Peyer's patch (tissue), 4 donors: ENCODE data around the gene FOXO1. TPM values are rescaled to one million over a fixed set of nuclear protein-coding genes. Genes with fewer than 3 reads are reported as not detected.
"Not testable (repeated sequence)": the region's sequence is repeated elsewhere in the genome, so short reads cannot be mapped to it uniquely, and the experiment has no call there.

Experiments
- DNase-seq, 3 donors: peaks; one replicate each; pipeline ENCODE4 v3.0.0-alpha.2; 2017 to 2019
- H3K27ac ChIP-seq, 4 donors: fragments of 200-600 bp; sonication (generic); one replicate each; pipeline ENCODE4 v1.5.1; 2016 to 2019
- H3K27me3 ChIP-seq, 2 donors: fragments of 200-600 bp; sonication (generic); one replicate each; pipeline ENCODE4 v1.5.1; 2019
- H3K36me3 ChIP-seq, 3 donors: fragments of 200-600 bp; sonication (generic); one replicate each; pipeline ENCODE4 v1.5.1; 2016 to 2019
- H3K4me1 ChIP-seq, 4 donors: fragments of 200-600 bp; sonication (generic); one replicate each; pipeline ENCODE4 v1.5.1; 2016 to 2019
- H3K4me3 ChIP-seq, 4 donors: fragments of 200-600 bp; sonication (generic); 1 replicate in 3 of 4; 2 replicates in 1 of 4; pipeline ENCODE4 v1.5.1; 2016 to 2019; ENCODE audit warnings: mild to moderate bottlenecking in 1 of 4
- H3K9me3 ChIP-seq, 4 donors: fragments of 200-600 bp; sonication (generic); one replicate each; pipeline ENCODE4 v1.5.1; 2016 to 2019; ENCODE audit warnings: mild to moderate bottlenecking in 1 of 4
- CTCF ChIP-seq, 6 experiments: fragments of 450-650 bp in 4 of 6; fragments of 200-600 bp in 2 of 6; sonication (generic) in 1 of 6; IDR thresholded peaks; one replicate each; pipeline ENCODE4 v1.5.1; 2017 to 2019; ENCODE audit warnings: antibody characterized with exemption in 6 of 6, mild to moderate bottlenecking in 3 of 6, moderate library complexity in 1 of 6
- POLR2A ChIP-seq, 2 donors: fragments of 450-650 bp; IDR thresholded peaks; one replicate each; pipeline ENCODE4 v1.5.1; 2017; ENCODE audit warnings: antibody characterized with exemption in 2 of 2, mild to moderate bottlenecking in 2 of 2, moderate library complexity in 2 of 2
- total RNA-seq, 4 donors: library from RNA; depleted of rRNA; stranded (reverse); fragments of >200 nt; gene quantifications; one replicate each; pipeline ENCODE4 v1.1.0, GENCODE V29; 2016

The FOXO1 gene
- total RNA-seq, 4 donors from 2014 or later: 22.2 to 32.2 (median 26.8) TPM

- peak; percentile 47 to 68 for TF ChIP-seq POLR2A (IDR thresholded peaks at IDR 0.05)
- no peak for TF ChIP-seq CTCF (IDR thresholded peaks at IDR 0.05)
- Histone ChIP-seq H3K4me3 (peak overlapping the region; percentile 81 to 98 (median 96)), H3K36me3 (no peaks in the 10 kb centered on the region), H3K9me3 (no peaks in the 10 kb centered on the region), H3K4me1 (peaks cover 0 to 24% (median 8%) of the 10 kb centered on the region in 4 donors), H3K27me3 (no peaks in the 10 kb centered on the region), H3K27ac (peak overlapping the region; percentile 97 to 100 (median 99))
- peak; percentile 84 to 93 (median 91) for DNase-seq
Observed at GRCh38 chr13:40664350-40665125, 1.9 kb downstream of the FOXO1 start.

DNA sequence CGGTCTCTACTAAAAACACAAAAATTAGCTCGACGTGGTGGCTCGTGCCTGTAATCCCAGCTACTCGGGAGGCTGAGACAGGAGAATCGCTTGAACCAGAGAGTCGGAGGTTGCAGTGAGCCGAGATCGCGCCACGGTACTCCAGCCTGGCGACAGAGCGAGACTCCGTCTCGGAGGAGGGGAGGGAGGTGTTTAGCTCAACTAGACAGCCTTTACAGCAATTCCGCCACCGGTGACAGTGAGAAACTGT is 2.4 kb downstream of the FOXO1 start:
- not testable (repeated sequence) for H3K27me3 ChIP-seq, H3K9me3 ChIP-seq, H3K36me3 ChIP-seq
- peak overlapping the region; percentile 81 to 98 (median 96) for H3K4me3 ChIP-seq
- peaks cover 0 to 24% (median 8%) of the 10 kb centered on the region in 4 donors for H3K4me1 ChIP-seq
- H3K27ac ChIP-seq: peak overlapping the region; percentile 97 to 100 (median 99)
- peak; percentile 75 to 90 (median 80) for DNase-seq

- DNase-seq: peak in 1 of 3 donors; percentile 43
- no peaks in the 10 kb centered on the region for H3K9me3 ChIP-seq
- peak overlapping the region in 2 of 4 donors; percentile 3 to 98 for H3K4me3 ChIP-seq
- peak overlapping the region in 2 of 4 donors; percentile 98 to 100 for H3K27ac ChIP-seq
- TF ChIP-seq CTCF (IDR thresholded peaks at IDR 0.05): no peak
- TF ChIP-seq POLR2A (IDR thresholded peaks at IDR 0.05): no peak
- H3K4me1 ChIP-seq: peaks cover 0 to 28% (median 5%) of the 10 kb centered on the region in 4 donors
- H3K36me3 ChIP-seq: no peaks in the 10 kb centered on the region
- no peaks in the 10 kb centered on the region for H3K27me3 ChIP-seq
Observed at GRCh38 chr13:40662866-40663265, 3.6 kb downstream of the FOXO1 start.

GRCh38 chr13:40661875-40662665 is 4.4 kb downstream of the FOXO1 start:
- H3K4me1 ChIP-seq: peaks cover 0 to 30% (median 4%) of the 10 kb centered on the region in 4 donors
- no peaks in the 10 kb centered on the region for H3K9me3 ChIP-seq
- H3K4me3 ChIP-seq: no peak overlapping the region
- H3K27ac ChIP-seq: peak overlapping the region in 1 of 4 donors; percentile 98
- TF ChIP-seq POLR2A (IDR thresholded peaks at IDR 0.05) (no peak), CTCF (IDR thresholded peaks at IDR 0.05) (no peak)
- no peaks in the 10 kb centered on the region for H3K27me3 ChIP-seq
- peak in 1 of 3 donors; percentile 40 for DNase-seq
- no peaks in the 10 kb centered on the region for H3K36me3 ChIP-seq

DNA sequence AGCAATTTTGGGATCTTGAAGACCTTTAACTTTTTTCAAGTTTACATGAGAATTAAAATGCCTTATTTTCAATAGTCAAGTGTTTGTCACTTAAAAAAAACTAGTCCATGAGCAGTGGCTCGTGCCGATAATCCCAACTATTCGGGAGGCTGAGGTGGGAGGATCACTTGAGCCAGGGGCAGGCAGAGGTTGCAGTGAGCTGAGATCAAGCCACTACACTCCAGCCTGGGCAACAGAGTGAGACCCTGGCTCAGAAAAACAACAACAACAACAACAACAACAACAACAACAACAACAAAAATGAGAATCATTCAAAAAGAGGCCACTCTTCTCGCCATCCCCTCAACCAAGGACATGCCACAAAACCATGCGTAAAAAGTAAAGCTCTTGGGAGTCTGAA is 5.7 kb downstream of the FOXO1 start:
- no peak for TF ChIP-seq CTCF (IDR thresholded peaks at IDR 0.05)
- no peak for TF ChIP-seq POLR2A (IDR thresholded peaks at IDR 0.05)
- peaks cover 0 to 30% (median 4%) of the 10 kb centered on the region in 4 donors for H3K4me1 ChIP-seq

DNA sequence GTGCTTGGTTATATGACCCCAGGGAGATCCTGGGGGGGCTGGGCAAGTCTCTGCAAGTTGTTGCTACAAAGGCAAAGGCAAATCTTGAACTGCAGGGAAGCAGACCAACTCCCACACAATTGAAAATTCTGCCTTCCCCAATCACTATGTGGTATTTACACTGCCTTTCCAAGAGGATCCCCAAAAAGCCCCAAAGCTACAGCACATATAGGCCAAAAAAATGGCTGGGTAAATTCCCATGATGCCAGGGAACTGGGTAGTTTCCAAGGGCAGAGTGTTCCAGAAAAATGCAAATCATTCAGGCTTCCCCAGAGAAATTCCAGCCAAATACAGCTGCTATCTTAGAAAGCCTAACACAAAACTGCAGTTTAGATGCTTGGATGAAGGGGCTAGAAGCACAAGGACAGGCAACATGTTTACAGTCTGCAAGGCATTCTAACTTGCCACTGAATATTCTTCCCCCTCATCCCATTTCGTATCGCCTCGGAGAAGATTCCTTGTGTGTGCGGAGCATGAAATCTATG is 6.2 kb downstream of the FOXO1 start:
- no peak for TF ChIP-seq POLR2A (IDR thresholded peaks at IDR 0.05)
- no peak for TF ChIP-seq CTCF (IDR thresholded peaks at IDR 0.05)
- H3K27me3 ChIP-seq: no peaks in the 10 kb centered on the region
- H3K27ac ChIP-seq: no peak overlapping the region
- no peaks in the 10 kb centered on the region for H3K36me3 ChIP-seq
- no peak overlapping the region for H3K4me3 ChIP-seq
- no peaks in the 10 kb centered on the region for H3K9me3 ChIP-seq
- H3K4me1 ChIP-seq: peaks cover 0 to 30% (median 4%) of the 10 kb centered on the region in 4 donors
- DNase-seq: no peak

More for the DNA sequence above, 5.7 kb downstream of the FOXO1 start:
- Histone ChIP-seq H3K27me3 (no peaks in the 10 kb centered on the region), H3K9me3 (no peaks in the 10 kb centered on the region), H3K36me3 (no peaks in the 10 kb centered on the region), H3K4me3 (no peak overlapping the region), H3K27ac (no peak overlapping the region)
- peak in 1 of 3 donors; percentile 27 for DNase-seq
